Thoracic aorta (tissue), 2 donors: ENCODE measurements around the gene BCO2. TPM values are rescaled to one million over a fixed set of nuclear protein-coding genes. Genes with fewer than 3 reads are reported as not detected.
"Not testable (repeated sequence)": the region's sequence is repeated elsewhere in the genome, so short reads cannot be mapped to it uniquely, and the experiment has no call there.

ENCODE experiments used
- ATAC-seq: fragments of 150-250 bp; one replicate; pipeline ENCODE4 v1.8.0; 2017; ENCODE audit warnings: low read depth; ENCODE audit not compliant: insufficient number of reproducible peaks, low FRiP score
- DNase-seq: peaks from one replicate; pipeline ENCODE4 v3.0.0-alpha.2; 2020; ENCODE audit warnings: low spot score
- H3K27ac ChIP-seq, 2 donors: fragments of 200-600 bp; sonication (generic); 1 replicate in 1 of 2; 2 replicates in 1 of 2; pipeline ENCODE4 v1.5.1; 2016; ENCODE audit warnings: mild to moderate bottlenecking in 2 of 2, moderate library complexity in 2 of 2
- H3K27me3 ChIP-seq: fragments of 200-600 bp; sonication (generic); replicated peaks from 2 replicates; pipeline ENCODE4 v1.6.0; 2016; ENCODE audit warnings: mild to moderate bottlenecking; ENCODE audit not compliant: insufficient read depth
- H3K36me3 ChIP-seq: fragments of 200-600 bp; sonication (generic); one replicate; pipeline ENCODE4 v1.5.1; 2016
- H3K4me1 ChIP-seq, 2 donors: fragments of 200-600 bp; sonication (generic); 1 replicate in 1 of 2; 2 replicates in 1 of 2; pipeline versions ENCODE4 v1.5.1 to v1.6.0; 2016; ENCODE audit warnings: low read depth in 2 of 2, mild to moderate bottlenecking in 1 of 2; ENCODE audit not compliant: control insufficient read depth in 1 of 2
- H3K4me3 ChIP-seq: fragments of 200-600 bp; sonication (generic); 2 replicates; pipeline ENCODE4 v1.5.1; 2016; ENCODE audit warnings: mild to moderate bottlenecking
- H3K9me3 ChIP-seq: fragments of 200-600 bp; sonication (generic); 2 replicates; pipeline ENCODE4 v1.5.1; 2016
- total RNA-seq, 2 donors: library from RNA; depleted of rRNA; stranded (reverse); fragments of >200 nt; gene quantifications; one replicate each; pipeline versions ENCODE4 v1.1.0 to v1.2.3, GENCODE V29; 2016
- TF ChIP-seq, protein P1 (sequence below): fragments of 200-600 bp; sonication (generic); IDR thresholded peaks from one replicate; pipeline ENCODE4 v1.5.1; 2019; ENCODE audit warnings: antibody characterized with exemption

The BCO2 gene
- total RNA-seq, 2 donors from 2014 or later = 7.2 to 26.6 TPM

DNA sequence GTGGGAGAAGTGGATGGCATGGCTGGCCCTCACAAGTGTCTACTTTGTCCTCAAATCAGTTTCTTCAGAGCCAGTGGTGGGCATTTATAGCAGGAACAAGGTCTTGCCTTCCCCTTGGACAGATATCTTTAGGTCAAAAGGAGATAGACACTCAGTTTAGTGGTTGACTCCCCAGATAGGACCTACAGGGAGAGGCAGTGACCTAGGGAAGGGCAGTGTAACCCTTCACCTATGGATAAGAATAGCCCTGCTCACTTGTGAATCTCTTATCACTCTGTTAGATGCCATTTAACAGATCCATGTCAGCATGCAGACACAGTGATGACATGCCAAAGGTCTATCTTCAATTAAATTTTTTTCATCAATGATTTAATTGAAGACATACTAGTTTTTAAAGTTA lies 11.0 kb downstream of the BCO2 start:
- DNase-seq (no peak), ATAC-seq (no peak)
- Histone ChIP-seq H3K27ac (no peak overlapping the region), H3K9me3 (no peaks in the 10 kb centered on the region), H3K4me1 (no peaks in the 10 kb centered on the region), H3K36me3 (no peaks in the 10 kb centered on the region), H3K4me3 (no peak overlapping the region), H3K27me3 (no peaks in the 10 kb centered on the region)
- TF ChIP-seq, protein P1, sequence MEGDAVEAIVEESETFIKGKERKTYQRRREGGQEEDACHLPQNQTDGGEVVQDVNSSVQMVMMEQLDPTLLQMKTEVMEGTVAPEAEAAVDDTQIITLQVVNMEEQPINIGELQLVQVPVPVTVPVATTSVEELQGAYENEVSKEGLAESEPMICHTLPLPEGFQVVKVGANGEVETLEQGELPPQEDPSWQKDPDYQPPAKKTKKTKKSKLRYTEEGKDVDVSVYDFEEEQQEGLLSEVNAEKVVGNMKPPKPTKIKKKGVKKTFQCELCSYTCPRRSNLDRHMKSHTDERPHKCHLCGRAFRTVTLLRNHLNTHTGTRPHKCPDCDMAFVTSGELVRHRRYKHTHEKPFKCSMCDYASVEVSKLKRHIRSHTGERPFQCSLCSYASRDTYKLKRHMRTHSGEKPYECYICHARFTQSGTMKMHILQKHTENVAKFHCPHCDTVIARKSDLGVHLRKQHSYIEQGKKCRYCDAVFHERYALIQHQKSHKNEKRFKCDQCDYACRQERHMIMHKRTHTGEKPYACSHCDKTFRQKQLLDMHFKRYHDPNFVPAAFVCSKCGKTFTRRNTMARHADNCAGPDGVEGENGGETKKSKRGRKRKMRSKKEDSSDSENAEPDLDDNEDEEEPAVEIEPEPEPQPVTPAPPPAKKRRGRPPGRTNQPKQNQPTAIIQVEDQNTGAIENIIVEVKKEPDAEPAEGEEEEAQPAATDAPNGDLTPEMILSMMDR = no peak

DNA sequence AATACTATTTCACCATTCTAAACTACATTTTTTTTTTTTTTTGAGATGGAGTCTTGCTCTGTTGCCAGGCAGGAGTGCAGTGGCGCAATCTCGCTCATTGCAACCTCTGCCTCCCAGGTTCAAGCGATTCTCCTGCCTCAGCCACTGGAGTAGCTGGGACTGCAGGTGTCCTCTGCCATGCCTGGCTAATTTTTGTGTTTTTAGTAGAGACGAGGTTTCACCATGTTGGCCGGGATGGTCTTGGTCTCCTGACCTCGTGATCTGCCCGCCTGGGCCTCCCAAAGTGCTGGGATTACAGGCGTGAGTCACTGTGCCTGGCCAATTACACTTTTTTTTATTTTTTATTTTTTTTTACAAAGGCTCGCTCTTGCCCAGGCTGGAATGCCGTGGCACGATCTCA lies 19.8 kb downstream of the BCO2 start:
- not testable (repeated sequence) for H3K4me3 ChIP-seq, H3K9me3 ChIP-seq, H3K4me1 ChIP-seq, DNase-seq, H3K27me3 ChIP-seq, H3K36me3 ChIP-seq, ATAC-seq, H3K27ac ChIP-seq

DNA sequence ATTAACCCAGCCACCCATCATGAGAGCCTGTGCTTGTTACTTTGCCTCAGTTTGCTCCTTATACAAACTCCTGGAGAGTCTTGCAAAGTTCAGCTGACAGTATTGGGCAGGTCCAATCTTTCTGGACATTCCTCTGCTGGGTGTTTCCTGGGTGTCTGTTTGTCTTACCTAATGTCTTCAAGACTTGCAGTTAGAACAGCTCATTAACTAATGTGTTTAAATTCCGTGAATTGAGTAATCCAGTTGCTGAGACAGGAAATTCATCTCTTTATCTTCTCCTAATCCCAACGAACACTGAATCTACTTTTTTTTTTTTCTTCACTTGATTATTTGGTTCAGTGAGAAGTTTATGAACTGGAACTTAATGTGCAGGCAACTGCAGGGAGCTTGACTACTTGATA lies 20.6 kb downstream of the BCO2 start:
- ATAC-seq = no peak
- Histone ChIP-seq H3K27me3 (no peaks in the 10 kb centered on the region), H3K36me3 (no peaks in the 10 kb centered on the region), H3K27ac (no peak overlapping the region), H3K4me1 (no peaks in the 10 kb centered on the region), H3K4me3 (no peak overlapping the region), H3K9me3 (no peaks in the 10 kb centered on the region)
- TF ChIP-seq, protein P1 = no peak
- no peak for DNase-seq

DNA sequence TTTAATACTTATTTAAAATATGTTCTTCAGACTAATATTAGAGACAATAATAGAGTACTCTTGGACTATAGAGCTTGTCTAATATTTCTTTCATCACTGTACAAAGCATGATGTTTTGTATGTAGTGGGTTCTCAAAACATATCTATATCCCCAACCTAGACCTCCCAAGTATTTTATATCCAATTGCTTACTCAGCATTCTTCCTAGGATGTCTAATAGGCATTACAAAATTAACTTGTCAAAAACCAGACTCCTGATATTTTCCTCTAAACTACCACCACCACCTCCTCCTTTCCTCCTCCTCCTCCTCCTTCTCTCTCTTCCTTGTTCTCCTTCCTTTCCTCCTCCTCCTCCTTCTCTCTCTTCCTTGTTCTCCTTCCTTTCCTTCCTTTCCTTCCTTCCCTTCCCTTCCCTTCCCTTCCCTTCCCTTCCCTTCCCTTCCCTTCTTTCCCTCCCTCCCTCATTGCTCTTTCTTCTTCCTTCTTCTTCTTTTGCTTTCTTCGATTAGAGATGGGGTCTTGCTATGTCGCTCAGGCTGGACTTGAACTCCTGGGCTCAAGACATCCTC lies 21.3 kb downstream of the BCO2 start:
- Histone ChIP-seq H3K36me3 (no peaks in the 10 kb centered on the region), H3K9me3 (no peaks in the 10 kb centered on the region), H3K4me3 (no peak overlapping the region), H3K4me1 (no peaks in the 10 kb centered on the region), H3K27me3 (no peaks in the 10 kb centered on the region), H3K27ac (no peak overlapping the region)
- DNase-seq (no peak), ATAC-seq (no peak)
- TF ChIP-seq, protein P1 = no peak

DNA sequence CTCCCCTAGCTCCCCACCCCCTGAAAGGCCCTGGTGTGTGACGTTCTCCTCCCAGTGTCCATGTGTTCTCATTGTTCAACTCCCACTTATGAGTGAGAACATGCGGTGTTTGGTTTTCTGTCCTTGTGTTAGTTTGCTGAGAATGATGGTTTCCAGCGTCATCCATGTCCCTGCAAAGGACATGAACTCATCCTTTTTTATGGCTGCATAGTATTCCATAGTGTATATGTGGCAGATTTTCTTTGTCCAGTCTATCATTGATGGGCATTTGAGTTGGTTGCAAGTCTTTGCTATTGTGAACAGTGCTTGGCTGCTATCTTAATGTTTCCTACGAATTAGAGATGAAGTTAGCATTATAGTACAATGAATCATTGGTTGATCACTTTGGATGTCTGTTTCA lies 23.8 kb downstream of the BCO2 start:
- H3K9me3 ChIP-seq, DNase-seq, ATAC-seq: not testable (repeated sequence)

DNA sequence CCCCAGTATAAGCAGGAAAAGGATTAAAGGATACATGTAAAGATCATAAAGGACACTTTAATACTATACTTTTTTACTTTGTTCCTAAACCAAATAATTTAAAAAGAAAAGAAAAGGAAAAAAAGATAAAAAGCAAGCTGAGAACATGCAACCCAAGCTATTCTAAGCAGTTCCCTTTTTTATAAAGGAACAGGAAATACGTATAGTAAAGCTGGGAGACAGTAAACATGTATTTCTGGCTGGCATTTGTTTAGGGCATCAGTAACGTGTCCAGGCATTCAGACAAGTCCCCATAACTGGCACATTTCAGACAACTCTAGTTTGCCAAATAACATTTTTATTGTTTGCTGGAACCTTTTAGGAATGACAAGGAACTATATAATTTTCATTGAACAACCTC lies 24.9 kb downstream of the BCO2 start:
- TF ChIP-seq, protein P1 = no peak
- no peaks in the 10 kb centered on the region for H3K36me3 ChIP-seq
- H3K4me3 ChIP-seq = no peak overlapping the region
- ATAC-seq (no peak), DNase-seq (no peak)
- H3K4me1 ChIP-seq = no peaks in the 10 kb centered on the region
- no peaks in the 10 kb centered on the region for H3K9me3 ChIP-seq
- no peak overlapping the region for H3K27ac ChIP-seq
- H3K27me3 ChIP-seq = no peaks in the 10 kb centered on the region

More for the DNA sequence above, 23.8 kb downstream of the BCO2 start:
- not testable (repeated sequence) for H3K4me3 ChIP-seq, H3K36me3 ChIP-seq, H3K27ac ChIP-seq, H3K27me3 ChIP-seq, H3K4me1 ChIP-seq
